GM21723 (cell line): ENCODE measurements around the gene AHRR.

ENCODE experiments used
- ATAC-seq: cut with Tn5 transposase; IDR thresholded peaks from one replicate; pipeline ENCODE4 v1.9.1; 2021; ENCODE audit warnings: mild to moderate bottlenecking, moderate library complexity; ENCODE audit not compliant: unreplicated experiment

AHRR gene

GRCh38 chr5:318931-319601 is 2.4 kb upstream of the AHRR start:
- ATAC-seq = no peak

- ATAC-seq = no peak
Measured at GRCh38 chr5:320524-321229, 837 bp upstream of the AHRR start.

GRCh38 chr5:321726-322251 is 275 bp downstream of the AHRR start:
- ATAC-seq = peak; percentile 19

- peak; percentile 23 for ATAC-seq
Measured at GRCh38 chr5:322281-322941, 897 bp downstream of the AHRR start.

GRCh38 chr5:322942-323879 is 1.7 kb downstream of the AHRR start:
- ATAC-seq = no peak

- no peak for ATAC-seq
Measured at GRCh38 chr5:324736-325612, 3.5 kb downstream of the AHRR start.

GRCh38 chr5:326109-326508 is 4.6 kb downstream of the AHRR start:
- no peak for ATAC-seq

GRCh38 chr5:329121-329735 is 7.7 kb downstream of the AHRR start:
- no peak for ATAC-seq

GRCh38 chr5:329768-330167 is 8.3 kb downstream of the AHRR start:
- ATAC-seq = no peak

GRCh38 chr5:332843-333242 is 11.3 kb downstream of the AHRR start:
- no peak for ATAC-seq

- no peak for ATAC-seq
Measured at GRCh38 chr5:333945-334344, 12.4 kb downstream of the AHRR start.

- ATAC-seq = no peak
Measured at GRCh38 chr5:334903-335739, 13.6 kb downstream of the AHRR start.

GRCh38 chr5:335740-336038 is 14.2 kb downstream of the AHRR start:
- ATAC-seq = no peak

GRCh38 chr5:337563-338130 is 16.1 kb downstream of the AHRR start:
- no peak for ATAC-seq

GRCh38 chr5:342501-343460 is 21.3 kb downstream of the AHRR start:
- no peak for ATAC-seq

GRCh38 chr5:343461-344401 is 22.2 kb downstream of the AHRR start:
- ATAC-seq = peak; percentile 72
